GM12878 (cell line): Measurements from ENCODE around the gene ZNF592. TPM values are rescaled to one million over a fixed set of nuclear protein-coding genes. Genes with fewer than 3 reads are reported as not detected.

ENCODE experiments used
- ATAC-seq: fragments of 200-7000 bp; cut with Tn5 transposase; 3 replicates; pipeline ENCODE4 v1.9.1; 2020; ENCODE audit warnings: mild to moderate bottlenecking, moderate library complexity
- BruUV-seq: library from RNA; stranded (reverse); fragments of 400-500 nt; replicated peaks from 2 replicates; lab custom pipeline; 2021; lab: Mats Ljungman, UMichigan
- CTCF ChIA-PET: fragments of 300-600 bp; sonication (Branson Sonifier 250); formaldehyde crosslinking; extraction: SDS; loops from one replicate; lab custom pipeline; 2021; ENCODE audit warnings: inconsistent platforms; lab: Yijun Ruan, JAX
- POLR2A ChIA-PET: fragments of 350-600 bp; formaldehyde crosslinking; extraction: SDS; loops from one replicate; lab custom pipeline; 2021; ENCODE audit warnings: inconsistent platforms; lab: Charles Lee
- RAD21 ChIA-PET: fragments of 300-600 bp; sonication (Branson Sonifier 250); formaldehyde crosslinking; loops from one replicate; lab custom pipeline; 2023; ENCODE audit warnings: antibody characterized with exemption; ENCODE audit not compliant: unreplicated experiment; lab: Charles Lee
- SMC1A ChIA-PET: fragments of 300-600 bp; sonication (Branson Sonifier 250); formaldehyde crosslinking; loops from one replicate; lab custom pipeline; 2023; ENCODE audit not compliant: unreplicated experiment, uncharacterized antibody; lab: Charles Lee
- DNase-seq: peaks from one replicate; pipeline ENCODE4 v3.0.0-alpha.2; 2011; ENCODE audit warnings: low read depth, low spot score
- FAIRE-seq: peaks from 3 replicates; lab custom pipeline; 2011; peaks lifted over from hg19 to GRCh38; lab: Jason Lieb, UNC
- H2AFZ ChIP-seq: 2 replicates; pipeline ENCODE4 v1.6.0; 2011; ENCODE audit warnings: low read depth, low read length, control low read depth; ENCODE audit not compliant: control insufficient read depth
- H3K27ac ChIP-seq: 2 replicates; pipeline ENCODE4 v1.5.1; 2011; ENCODE audit warnings: control low read depth; ENCODE audit not compliant: control insufficient read depth, insufficient read depth
- H3K27me3 ChIP-seq, 2 experiments: replicated peaks in 1 of 2; 2 replicates each; pipeline versions ENCODE4 v1.6.0 to v1.6.1; 2011; ENCODE audit warnings: low read length in 1 of 2; ENCODE audit not compliant: control insufficient read depth in 2 of 2, insufficient read depth in 2 of 2
- H3K36me3 ChIP-seq, 2 experiments: 2 replicates each; pipeline ENCODE4 v1.5.1; 2011; ENCODE audit warnings: low read length in 1 of 2; ENCODE audit not compliant: control insufficient read depth in 2 of 2, insufficient read depth in 2 of 2
- H3K4me1 ChIP-seq: 2 replicates; pipeline ENCODE4 v1.6.1; 2011; ENCODE audit warnings: mild to moderate bottlenecking, low read length, moderate library complexity, mixed read lengths; ENCODE audit not compliant: control insufficient read depth, insufficient read depth
- H3K4me2 ChIP-seq: 2 replicates; pipeline ENCODE4 v1.6.0; 2011; ENCODE audit warnings: control low read depth; ENCODE audit not compliant: control insufficient read depth, insufficient read depth
- H3K4me3 ChIP-seq: fragments of 200-600 bp; sonication (generic); 2 replicates; pipeline ENCODE4 v1.5.1; 2016
- H3K79me2 ChIP-seq: 2 replicates; pipeline ENCODE4 v1.6.0; 2011; ENCODE audit warnings: low read length; ENCODE audit not compliant: control insufficient read depth, insufficient read depth
- H3K9ac ChIP-seq: 2 replicates; pipeline ENCODE4 v1.8.0; 2011; ENCODE audit warnings: low read length, control low read depth, mixed read lengths; ENCODE audit not compliant: control insufficient read depth, insufficient read depth
- H3K9me3 ChIP-seq: replicated peaks from 3 replicates; pipeline ENCODE4 v1.5.1; 2011; ENCODE audit warnings: mild to moderate bottlenecking, low read length; ENCODE audit not compliant: control insufficient read depth, insufficient read depth
- H4K20me1 ChIP-seq: 2 replicates; pipeline ENCODE4 v1.6.0; 2011; ENCODE audit not compliant: control insufficient read depth, insufficient read depth
- ATF7 ChIP-seq: fragments of 450-650 bp; IDR thresholded peaks from 2 replicates; pipeline ENCODE4 v1.6.1; 2016; ENCODE audit warnings: low read depth, mild to moderate bottlenecking
- FOXM1 ChIP-seq: IDR thresholded peaks from 2 replicates; pipeline ENCODE4 v1.6.1; 2012; ENCODE audit warnings: low read depth, mild to moderate bottlenecking, inconsistent platforms, low read length, moderate library complexity
- MYB ChIP-seq: fragments of 150-350 bp; IDR thresholded peaks from 2 replicates; pipeline ENCODE4 v1.6.1; 2014; ENCODE audit warnings: mild to moderate bottlenecking, low read depth, low read length, borderline replicate concordance
- NR2C1 ChIP-seq: fragments of 450-650 bp; IDR thresholded peaks from 2 replicates; pipeline ENCODE4 v1.6.1; 2017; ENCODE audit warnings: antibody characterized with exemption, mild to moderate bottlenecking, moderate library complexity
- PRDM15 ChIP-seq: fragments of 450-650 bp; formaldehyde crosslinking; IDR thresholded peaks from 2 replicates; pipeline ENCODE4 v1.4.0; 2020; ENCODE audit warnings: mild to moderate bottlenecking, moderate library complexity
- WGBS: methylation state at CpG from one replicate; pipeline ENCODE4 v1.1.6; 2016; ENCODE audit warnings: low lambda C conversion rate; ENCODE audit not compliant: insufficient replicate concordance, insufficient coverage; ENCODE audit errors: missing lambda C conversion rate; 5-methylcytosine and 5-hydroxymethylcytosine counted together
- in situ Hi-C: fragments of 300-500 bp; cut with MboI; formaldehyde crosslinking; loops from 9 replicates; pipeline ENCODE4 v1.14.3; 2018; ENCODE audit warnings: mixed read lengths
- intact Hi-C: fragments of 100-400 bp; cut with micrococcal nuclease; formaldehyde crosslinking; loops from one replicate; pipeline ENCODE4 v1.14.2; 2022; ENCODE audit not compliant: unreplicated experiment
- polyA plus RNA-seq, 11 experiments: library from polyadenylated mRNA; depleted of rRNA in 4 of 11; unstranded in 6 of 11; stranded (reverse) in 5 of 11; fragments of >200 nt; fragmentation: Nextera tagmentation in 4 of 11; fragmentation: Illumina TruSeq in 1 of 11; extraction: Ambion mirVana in 4 of 11; extraction: Trizol in 1 of 11; gene quantifications; 1 replicate in 1 of 11; 2 replicates in 10 of 11; pipeline versions ENCODE4 v1.2.1 to v1.2.3, GENCODE V29; 2011 to 2016; ENCODE audit warnings: inconsistent platforms in 2 of 11, missing spikeins in 2 of 11, low read depth in 1 of 11
- total RNA-seq, 4 experiments: library from RNA; depleted of rRNA in 3 of 4; stranded (reverse); fragments of >200 nt in 3 of 4; fragmentation: Illumina TruSeq in 1 of 4; extraction: Trizol in 1 of 4; gene quantifications; 2 replicates each; pipeline versions ENCODE4 v1.2.1 to v1.2.3, GENCODE V29; 2013 to 2021

ZNF592 gene
- total and polyA plus RNA-seq, 10 of the 15 experiments (the other 5 are each of a cell fraction or from before 2014, with no cell fraction given), result 0.95 to 23.7 (median 8.6) TPM

- H2AFZ ChIP-seq, result no peak overlapping the region
- no peak for FAIRE-seq
These were observed 103.8 kb downstream of the ZNF592 start for GRCh38 chr15:84852212-84852611.

GRCh38 chr15:84855136-84855535, 106.7 kb downstream of the ZNF592 start:
- BruUV-seq, result no TSS peak
- Histone ChIP-seq H3K36me3 (no peaks in the 10 kb centered on the region), H3K4me1 (no peaks in the 10 kb centered on the region), H3K4me3 (no peak overlapping the region), H3K27ac (no peak overlapping the region), H3K27me3 (no peaks in the 10 kb centered on the region), H3K4me2 (no peak overlapping the region), H3K9me3 (no peaks in the 10 kb centered on the region), H3K9ac (no peak overlapping the region), H4K20me1 (no peaks in the 10 kb centered on the region), H2AFZ (no peak overlapping the region), H3K79me2 (no peaks in the 10 kb centered on the region)
- DNase-seq (no peak), FAIRE-seq (no peak), ATAC-seq (no peak)
- in situ Hi-C loops (no loop called here), intact Hi-C loops (no loop called here)
- ChIA-PET CTCF (interaction anchor here (1.7 to 1.8 kb wide), 2 partner anchors 73 to 250 kb away, joined by 5 to 8 read pairs; no protein-coding TSS in a partner anchor), SMC1A (interaction anchor here (1.0 kb wide), 1 partner anchor 15 kb away, joined by 3 read pairs; no protein-coding TSS in a partner anchor), RAD21 (no interaction called here), POLR2A (no interaction called here)
- WGBS, result 67% methylated on average over 9 of the region's 9 CpGs
- TF ChIP-seq ATF7 (no peak), NR2C1 (no peak), MYB (no peak), PRDM15 (CRISPR knock-in tag) (no peak)

More at GRCh38 chr15:84852212-84852611, 103.8 kb downstream of the ZNF592 start:
- TF ChIP-seq FOXM1, result no peak
- DNase-seq (no peak), ATAC-seq (no peak)
- SMC1A ChIA-PET, result no interaction called here
- Histone ChIP-seq H4K20me1 (no peaks in the 10 kb centered on the region), H3K4me3 (no peak overlapping the region), H3K4me2 (no peak overlapping the region), H3K36me3 (no peaks in the 10 kb centered on the region), H3K4me1 (no peaks in the 10 kb centered on the region), H3K9ac (no peak overlapping the region), H3K27me3 (no peaks in the 10 kb centered on the region), H3K27ac (no peak overlapping the region), H3K9me3 (peaks cover under 1% of the 10 kb centered on the region; the same call in 2 of the 3 replicates), H3K79me2 (no peaks in the 10 kb centered on the region)
- intact Hi-C loops, result no loop called here
- no TSS peak for BruUV-seq
- CTCF ChIA-PET, result interaction anchor here (0.7 to 1.3 kb wide), 2 partner anchors 76 to 254 kb away, joined by 3 to 4 read pairs; no protein-coding TSS in a partner anchor
- 59% methylated on average over 5 of the region's 5 CpGs for WGBS
- in situ Hi-C loops, result no loop called here
- RAD21 ChIA-PET, result interaction anchor here (1.3 kb wide), 1 partner anchor 10 kb away, joined by 4 read pairs; no protein-coding TSS in a partner anchor
- POLR2A ChIA-PET, result no interaction called here
